ENCODE data around the gene PLCH1. TPM values are rescaled to one million over a fixed set of nuclear protein-coding genes. Genes with fewer than 3 reads are reported as not detected.
A peak's percentile ranks its signal among the peaks of the same experiment; 100 is the strongest.

PLCH1 gene
- total and polyA plus RNA-seq, 2 of the 8 experiments (the other 6 are each of a cell fraction or from before 2014, with no cell fraction given), result 5.8 to 17.2 TPM

DNA sequence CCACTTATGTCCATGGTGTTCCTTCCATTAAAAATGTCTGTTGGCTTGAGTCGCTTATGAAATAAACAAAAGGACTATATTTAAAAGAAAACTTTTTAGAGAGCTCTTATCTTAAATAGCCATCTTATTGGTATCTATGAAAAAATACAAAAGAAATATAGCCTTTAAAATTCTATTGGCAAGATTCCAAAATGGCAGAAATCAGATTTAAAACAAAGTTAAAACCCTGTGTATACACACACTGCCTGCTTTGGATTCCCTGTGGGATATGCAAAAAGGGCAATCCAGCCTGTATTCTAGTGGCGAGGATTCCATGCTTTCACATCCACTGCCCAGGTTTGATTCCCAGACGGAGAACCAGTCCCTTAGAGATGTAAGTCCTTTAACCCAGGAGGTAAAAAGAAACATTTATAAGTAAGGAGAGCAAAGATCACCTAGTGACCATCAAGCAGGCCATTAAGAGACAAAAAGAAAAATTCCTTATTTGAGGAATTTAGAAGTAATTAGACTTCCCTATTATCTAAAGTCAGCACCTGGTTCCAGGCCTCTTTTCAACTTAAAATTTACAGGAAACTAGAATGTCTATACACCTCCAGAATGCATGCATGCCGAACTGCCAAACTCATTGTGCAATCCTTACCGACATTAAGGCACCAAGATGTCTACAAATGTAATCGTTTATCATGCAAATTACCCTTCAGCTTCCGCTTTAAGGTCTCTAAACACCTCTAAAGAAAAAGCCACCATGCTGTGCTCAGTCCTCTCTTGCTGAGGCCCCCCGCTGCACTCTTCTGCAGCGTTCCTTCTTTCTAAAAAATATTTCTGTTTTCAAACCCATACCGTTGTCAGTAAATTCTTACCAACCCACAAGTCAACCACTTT is 381.8 kb downstream of the PLCH1 start:
- ChIA-PET POLR2A (ENCODE audit: partially characterized antibody) (interaction anchor here (1.2 to 2.1 kb wide), 3 partner anchors 9 to 443 kb away, joined by 3 to 7 read pairs (median 3); partner anchors contain the start of gene C3orf33), CTCF (ENCODE audit: partially characterized antibody) (interaction anchor here (0.6 to 0.8 kb wide), 2 partner anchors 9 to 14 kb away, joined by 3 read pairs; no protein-coding TSS in a partner anchor)
- H3K4me3 ChIP-seq (ENCODE audit: extremely low read depth in 1 of 4, insufficient read depth in 2 of 4, low read depth in 3 of 4, low read length in 4 of 4), result peak overlapping the region in 1 of 4 experiments; percentile 6; a peak in 2 of 8 replicates
- peaks cover 4% of the 10 kb centered on the region in 2 experiments; a peak in 3 of 4 replicates for H3K9me3 ChIP-seq (ENCODE audit: insufficient read depth in 2 of 2, low read depth in 1 of 2, low read length in 1 of 2)
- no peaks in the 10 kb centered on the region for H3K23me2 ChIP-seq (ENCODE audit: low read depth, low read length)
- H4K5ac ChIP-seq (ENCODE audit: insufficient read length, low read depth, low read length), result no peak overlapping the region
- no peak overlapping the region for H2BK12ac ChIP-seq (ENCODE audit: low read depth, low read length)
- no peak overlapping the region for H2BK120ac ChIP-seq (replicated peaks; ENCODE audit: low read depth, low read length)
- H4K91ac ChIP-seq (replicated peaks; ENCODE audit: insufficient read length, low read length), result no peak overlapping the region
- peaks cover 0 to 13% (median 11%) of the 10 kb centered on the region in 4 experiments; a peak in 6 of 7 replicates for H3K4me1 ChIP-seq (replicated peaks in 1 of 4; ENCODE audit: control insufficient read depth in 3 of 4, insufficient read depth in 4 of 4, low read length in 3 of 4)
- no peak overlapping the region for H2AK5ac ChIP-seq (ENCODE audit: low read depth, low read length)
- H2BK15ac ChIP-seq (ENCODE audit: low read length), result no peak overlapping the region
- peak overlapping the region; percentile 38 to 47 for H3K4me2 ChIP-seq (ENCODE audit: insufficient read depth in 1 of 2, low read depth in 2 of 2, low read length in 2 of 2)
- H3K79me2 ChIP-seq (ENCODE audit: control insufficient read depth in 1 of 2, insufficient read depth in 2 of 2, low read length in 2 of 2), result no peaks in the 10 kb centered on the region
- H3K18ac ChIP-seq (ENCODE audit: extremely low read depth, low read length), result peak overlapping the region; percentile 41; the same call in 1 of the 2 replicates
- 5% methylated on average over 10 of the region's 10 CpGs; no CpG with 5 or more reads in 1 of the 2 experiments for WGBS, 2 experiments (ENCODE audit: extremely low coverage in 1 of 2, insufficient coverage in 1 of 2, insufficient read length in 1 of 2, insufficient replicate concordance in 2 of 2, low coverage in 1 of 2, low lambda C conversion rate in 2 of 2, missing lambda C conversion rate in 1 of 2)
- no peaks in the 10 kb centered on the region for H4K20me1 ChIP-seq (replicated peaks in 1 of 2; ENCODE audit: control insufficient read depth in 1 of 2, insufficient read depth in 2 of 2, low read length in 2 of 2)
- no peak overlapping the region for H3K23ac ChIP-seq (ENCODE audit: insufficient read length)
- DNase-seq (ENCODE audit: low read depth in 1 of 2, low spot score in 2 of 2) (peak; percentile 74 to 84), FAIRE-seq (peak; percentile 100)
- H2BK20ac ChIP-seq (ENCODE audit: low read length), result no peak overlapping the region
- H2AFZ ChIP-seq (ENCODE audit: low read length), result no peak overlapping the region
- no peak overlapping the region for H3K27ac ChIP-seq (ENCODE audit: low read depth, low read length)
- peaks cover 0 to 4% (median 0%) of the 10 kb centered on the region in 4 experiments; a peak in 1 of 8 replicates for H3K36me3 ChIP-seq (ENCODE audit: control insufficient read depth in 2 of 4, insufficient read depth in 4 of 4, low read length in 3 of 4)
- peak overlapping the region; percentile 79; the same call in 1 of the 2 replicates for H2BK5ac ChIP-seq (ENCODE audit: low read depth, low read length)
- H3K56ac ChIP-seq (replicated peaks; ENCODE audit: insufficient read length, low read depth, low read length), result no peak overlapping the region
- H4K8ac ChIP-seq (ENCODE audit: extremely low read depth, insufficient read depth, low read length), result no peak overlapping the region
- peaks cover 0 to 14% (median 8%) of the 10 kb centered on the region in 4 experiments; a peak in 6 of 7 replicates for H3K27me3 ChIP-seq (replicated peaks in 1 of 4; ENCODE audit: control insufficient read depth in 3 of 4, extremely low read depth in 1 of 4, insufficient read depth in 3 of 4, low read length in 3 of 4)
- no peak overlapping the region for H3K9ac ChIP-seq (replicated peaks in 1 of 4; ENCODE audit: extremely low read depth in 1 of 4, low read depth in 3 of 4, low read length in 3 of 4)
- no peak overlapping the region for H3K4ac ChIP-seq (replicated peaks; ENCODE audit: insufficient read length, low read depth, low read length)
- H3K79me1 ChIP-seq (ENCODE audit: low read depth, low read length), result no peaks in the 10 kb centered on the region
- H3K14ac ChIP-seq (ENCODE audit: insufficient read length), result no peak overlapping the region
- TF ChIP-seq ZNF274 (IDR thresholded peaks at IDR 0.05; ENCODE audit: borderline replicate concordance, extremely low read depth, low read length), result 0 out of 2 replicates have a peak, but pooled peaks have one; percentile 21
- no peak for TF ChIP-seq CHD1 (IDR thresholded peaks at IDR 0.05; ENCODE audit: low read depth, low read length)
- peak; percentile 84 to 94 for TF ChIP-seq BCL11A (IDR thresholded peaks at IDR 0.05; ENCODE audit: low read depth in 2 of 2, low read length in 2 of 2)
- peak; percentile 42 to 93; a peak in 1 of 4 replicates for TF ChIP-seq HDAC2 (IDR thresholded peaks at IDR 0.05; ENCODE audit: borderline replicate concordance in 1 of 2, low read depth in 2 of 2, low read length in 2 of 2)
- TF ChIP-seq YY1 (IDR thresholded peaks at IDR 0.05; ENCODE audit: low read depth, low read length), result peak; percentile 37; the same call in 1 of the 2 replicates
- peak; percentile 79 for TF ChIP-seq NANOG (IDR thresholded peaks at IDR 0.05; ENCODE audit: insufficient read depth, low read depth, low read length, poor library complexity, severe bottlenecking)
- peak; percentile 100 for TF ChIP-seq CEBPB (IDR thresholded peaks at IDR 0.05; ENCODE audit: low read depth, low read length)
- TF ChIP-seq ATF2 (IDR thresholded peaks at IDR 0.05; ENCODE audit: low read length), result peak; percentile 95
- TF ChIP-seq POLR2AphosphoS5 (IDR thresholded peaks at IDR 0.05; ENCODE audit: low read depth, low read length), result peak; percentile 91

All from H1 (cell line).